Activated B cell treated with CpG ODN at 0.5 μM for 24 hours (primary cell): Measurements from ENCODE around the gene ATP5ME. TPM values are rescaled to one million over a fixed set of nuclear protein-coding genes. Genes with fewer than 3 reads are reported as not detected.
A peak's percentile ranks its signal among the peaks of the same experiment; 100 is the strongest.
"Not testable (repeated sequence)": the region's sequence is repeated elsewhere in the genome, so short reads cannot be mapped to it uniquely, and the experiment has no call there.

ENCODE experiments used
- ATAC-seq: fragments of 200-7000 bp; cut with Tn5 transposase; one replicate; pipeline ENCODE4 v1.10.0; 2021; ENCODE audit warnings: low read depth, mild to moderate bottlenecking, moderate library complexity
- CTCF ChIA-PET: fragments of 350-600 bp; sonication (Branson Sonifier 250); formaldehyde crosslinking; loops from one replicate; lab custom pipeline; 2021; ENCODE audit warnings: antibody characterized with exemption; lab: Charles Lee
- POLR2A ChIA-PET: fragments of 350-600 bp; sonication (Branson Sonifier 250); formaldehyde crosslinking; loops from one replicate; lab custom pipeline; 2021; ENCODE audit warnings: antibody characterized with exemption; lab: Charles Lee
- DNase-seq: peaks from one replicate; pipeline ENCODE4 v3.0.0; 2022
- H3K27ac Mint-ChIP-seq: one replicate; pipeline ENCODE4 v1.8.0; 2020; ENCODE audit warnings: mixed read lengths
- H3K27me3 Mint-ChIP-seq: one replicate; pipeline ENCODE4 v1.8.0; 2021; ENCODE audit warnings: mixed read lengths
- H3K36me3 Mint-ChIP-seq: one replicate; pipeline ENCODE4 v1.8.0; 2021; ENCODE audit warnings: low read depth, mixed read lengths
- H3K4me1 Mint-ChIP-seq: one replicate; pipeline ENCODE4 v1.8.0; 2021; ENCODE audit warnings: mixed read lengths
- H3K4me3 Mint-ChIP-seq: one replicate; pipeline ENCODE4 v1.8.0; 2020; ENCODE audit warnings: mild to moderate bottlenecking, mixed read lengths
- H3K9me3 Mint-ChIP-seq: one replicate; pipeline ENCODE4 v1.8.0; 2020; ENCODE audit warnings: mixed read lengths
- intact Hi-C: fragments of 100-400 bp; cut with micrococcal nuclease; formaldehyde crosslinking; loops from one replicate; pipeline ENCODE4 v1.15.1; 2024
- total RNA-seq: library from RNA; stranded (reverse); gene quantifications from 2 replicates; pipeline ENCODE4 v1.2.3, GENCODE V29; 2022
- TF ChIP-seq, protein P1 (sequence below): fragments of 200-600 bp; IDR thresholded peaks from one replicate; pipeline ENCODE4 v1.8.0; 2022; ENCODE audit warnings: antibody characterized with exemption, mild to moderate bottlenecking

The ATP5ME gene
- total RNA-seq, 1 donor from 2014 or later = 152 TPM

GRCh38 chr4:707929-708630 lies 34.0 kb upstream of the ATP5ME start:
- intact Hi-C loops = loop anchor here (5.0 kb wide), 1 partner anchor 34 kb away; no protein-coding TSS in a partner anchor
- DNase-seq (no peak), ATAC-seq (no peak)
- TF ChIP-seq, protein P1, sequence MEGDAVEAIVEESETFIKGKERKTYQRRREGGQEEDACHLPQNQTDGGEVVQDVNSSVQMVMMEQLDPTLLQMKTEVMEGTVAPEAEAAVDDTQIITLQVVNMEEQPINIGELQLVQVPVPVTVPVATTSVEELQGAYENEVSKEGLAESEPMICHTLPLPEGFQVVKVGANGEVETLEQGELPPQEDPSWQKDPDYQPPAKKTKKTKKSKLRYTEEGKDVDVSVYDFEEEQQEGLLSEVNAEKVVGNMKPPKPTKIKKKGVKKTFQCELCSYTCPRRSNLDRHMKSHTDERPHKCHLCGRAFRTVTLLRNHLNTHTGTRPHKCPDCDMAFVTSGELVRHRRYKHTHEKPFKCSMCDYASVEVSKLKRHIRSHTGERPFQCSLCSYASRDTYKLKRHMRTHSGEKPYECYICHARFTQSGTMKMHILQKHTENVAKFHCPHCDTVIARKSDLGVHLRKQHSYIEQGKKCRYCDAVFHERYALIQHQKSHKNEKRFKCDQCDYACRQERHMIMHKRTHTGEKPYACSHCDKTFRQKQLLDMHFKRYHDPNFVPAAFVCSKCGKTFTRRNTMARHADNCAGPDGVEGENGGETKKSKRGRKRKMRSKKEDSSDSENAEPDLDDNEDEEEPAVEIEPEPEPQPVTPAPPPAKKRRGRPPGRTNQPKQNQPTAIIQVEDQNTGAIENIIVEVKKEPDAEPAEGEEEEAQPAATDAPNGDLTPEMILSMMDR = no peak
- Mint-ChIP-seq H3K36me3 (peaks cover 8% of the 10 kb centered on the region), H3K4me3 (peak overlapping the region; percentile 44), H3K4me1 (peaks cover 30% of the 10 kb centered on the region), H3K9me3 (no peaks in the 10 kb centered on the region), H3K27me3 (no peaks in the 10 kb centered on the region), H3K27ac (no peak overlapping the region)
- CTCF ChIA-PET = no interaction called here
- POLR2A ChIA-PET = no interaction called here

GRCh38 chr4:706834-707598 lies 32.9 kb upstream of the ATP5ME start:
- CTCF ChIA-PET = no interaction called here
- intact Hi-C loops = loop anchor here (5.0 kb wide), 1 partner anchor 35 kb away; no protein-coding TSS in a partner anchor
- ATAC-seq = no peak
- DNase-seq = no peak
- Mint-ChIP-seq H3K27ac (no peak overlapping the region), H3K4me1 (peaks cover 29% of the 10 kb centered on the region), H3K4me3 (no peak overlapping the region), H3K27me3 (no peaks in the 10 kb centered on the region), H3K36me3 (peaks cover 8% of the 10 kb centered on the region), H3K9me3 (no peaks in the 10 kb centered on the region)
- TF ChIP-seq, protein P1 = no peak
- POLR2A ChIA-PET = no interaction called here

GRCh38 chr4:706083-706633 lies 32.1 kb upstream of the ATP5ME start:
- POLR2A ChIA-PET = not testable (repeated sequence)
- intact Hi-C loops = loop anchor here (5.0 kb wide), 1 partner anchor 36 kb away; no protein-coding TSS in a partner anchor
- H3K4me1 Mint-ChIP-seq = peaks cover 30% of the 10 kb centered on the region

DNA sequence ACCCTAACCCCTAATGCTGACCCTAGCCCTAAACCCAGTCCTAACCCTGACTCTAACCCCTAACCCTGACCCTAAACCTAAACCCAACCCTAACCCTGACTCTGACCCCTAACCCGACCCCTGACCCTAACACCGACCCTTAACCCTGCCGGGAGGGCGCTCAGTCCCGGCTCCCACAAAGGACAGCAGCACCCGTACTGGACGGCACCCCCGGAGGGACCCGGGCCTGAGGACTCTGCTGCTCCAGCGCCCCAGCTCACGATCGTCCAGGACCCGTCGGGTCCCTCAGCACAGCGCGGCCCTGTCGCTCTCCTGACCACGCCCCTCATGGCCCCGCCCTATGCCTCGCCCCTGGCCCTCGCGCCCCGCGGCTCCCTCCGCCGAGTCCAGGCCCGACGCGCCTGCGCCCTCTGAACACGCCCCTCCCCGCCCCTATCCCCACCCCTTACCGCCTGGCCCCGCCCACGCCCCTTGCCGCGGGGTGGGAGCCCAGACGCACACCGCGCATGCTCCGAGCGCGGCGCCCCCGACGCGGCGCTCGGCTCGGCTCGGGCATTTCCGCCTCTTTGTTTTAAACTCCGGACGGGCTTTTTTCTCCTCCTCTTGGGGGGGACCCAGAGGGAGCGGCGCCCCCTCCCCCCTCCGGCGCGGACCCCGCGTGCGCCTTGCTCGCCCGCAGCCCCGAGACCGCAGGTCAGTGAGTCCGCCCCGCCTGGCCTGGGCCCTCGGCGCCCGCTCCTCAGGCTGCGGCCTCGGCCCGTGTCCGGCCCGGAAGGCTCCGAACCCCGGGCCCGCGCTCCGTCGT lies 31.4 kb upstream of the ATP5ME start, which contains the start of gene PCGF3:
Gene PCGF3 (plus strand): TSS at position 555 of the 805 bp plus-strand sequence. CDS start 27,849 bp downstream, outside the sequence.
- H3K4me3 Mint-ChIP-seq = peak within 1 kb of the TSS; percentile 87
- ChIA-PET CTCF (no interaction called here), POLR2A (interaction anchor here (0.6 to 0.9 kb wide), 2 partner anchors 25 to 282 kb away, joined by 3 read pairs; no protein-coding TSS in a partner anchor)
- peak within 1 kb of the TSS; percentile 76 for H3K27ac Mint-ChIP-seq
- DNase-seq = peak; percentile 95
- peaks cover 8% of the 10 kb centered on the region for H3K36me3 Mint-ChIP-seq
- H3K4me1 Mint-ChIP-seq = peaks cover 35% of the 10 kb centered on the region
- ATAC-seq = peak; percentile 97
- intact Hi-C loops = loop anchor here (1.0 to 5.0 kb wide), 5 partner anchors 31 to 268 kb away; partner anchors contain the start of genes ATP5ME, DGKQ and MYL5
- TF ChIP-seq, protein P1 = no peak
- H3K9me3 Mint-ChIP-seq = no peaks in the 10 kb centered on the region
- no peaks in the 10 kb centered on the region for H3K27me3 Mint-ChIP-seq

More at GRCh38 chr4:706083-706633, 32.1 kb upstream of the ATP5ME start:
- H3K27ac Mint-ChIP-seq, H3K27me3 Mint-ChIP-seq, CTCF ChIA-PET, ATAC-seq, DNase-seq, H3K36me3 Mint-ChIP-seq, H3K9me3 Mint-ChIP-seq: not testable (repeated sequence)
- H3K4me3 Mint-ChIP-seq = peak overlapping the region; percentile 19

GRCh38 chr4:704971-705277 lies 30.8 kb upstream of the ATP5ME start:
- POLR2A ChIA-PET = interaction anchor here (0.9 kb wide), 1 partner anchor 24 kb away, joined by 3 read pairs; no protein-coding TSS in a partner anchor
- peaks cover 36% of the 10 kb centered on the region for H3K4me1 Mint-ChIP-seq
- TF ChIP-seq, protein P1 = no peak
- H3K27ac Mint-ChIP-seq = peak overlapping the region; percentile 76
- H3K4me3 Mint-ChIP-seq = peak overlapping the region; percentile 87
- H3K27me3 Mint-ChIP-seq = no peaks in the 10 kb centered on the region
- CTCF ChIA-PET = no interaction called here
- no peak for DNase-seq
- no peak for ATAC-seq
- intact Hi-C loops = loop anchor here (1.0 to 5.0 kb wide), 5 partner anchors 31 to 268 kb away; partner anchors contain the start of genes ATP5ME, DGKQ and MYL5
- no peaks in the 10 kb centered on the region for H3K9me3 Mint-ChIP-seq
- peaks cover 5% of the 10 kb centered on the region for H3K36me3 Mint-ChIP-seq
